Loucy (cell line): ENCODE measurements around the gene BANF2.

Experiments
- H2AFZ ChIP-seq: fragments of 200-600 bp; sonication (generic); 2 replicates; pipeline ENCODE4 v1.6.0; 2016; ENCODE audit warnings: antibody characterized with exemption, mild to moderate bottlenecking, low read length, moderate library complexity
- H3F3A ChIP-seq: fragments of 200-600 bp; 2 replicates; pipeline ENCODE4 v1.6.0; 2016; ENCODE audit warnings: antibody characterized with exemption, low read depth, mild to moderate bottlenecking
- H3K27me3 ChIP-seq: fragments of 200-600 bp; sonication (generic); 2 replicates; pipeline ENCODE4 v1.6.1; 2014; ENCODE audit warnings: low read length, mild to moderate bottlenecking; ENCODE audit not compliant: insufficient read depth, poor library complexity, severe bottlenecking
- H3K36me3 ChIP-seq: fragments of 200-600 bp; sonication (generic); 2 replicates; pipeline ENCODE4 v1.6.1; 2016; ENCODE audit warnings: low read length; ENCODE audit not compliant: insufficient read depth
- H3K4me1 ChIP-seq: fragments of 200-600 bp; sonication (generic); 2 replicates; pipeline ENCODE4 v1.5.1; 2014; ENCODE audit warnings: low read length, mild to moderate bottlenecking; ENCODE audit not compliant: insufficient read depth, poor library complexity, severe bottlenecking
- H3K4me2 ChIP-seq: fragments of 200-600 bp; sonication (generic); 2 replicates; pipeline ENCODE4 v1.6.0; 2014; ENCODE audit warnings: antibody characterized with exemption, low read length, low read depth, mild to moderate bottlenecking; ENCODE audit not compliant: poor library complexity, severe bottlenecking
- H3K4me3 ChIP-seq: fragments of 200-600 bp; sonication (generic); 2 replicates; pipeline ENCODE4 v1.5.1; 2014; ENCODE audit warnings: low read length, mild to moderate bottlenecking, mixed read lengths; ENCODE audit not compliant: poor library complexity, severe bottlenecking
- H3K79me2 ChIP-seq: fragments of 200-600 bp; sonication (generic); 2 replicates; pipeline ENCODE4 v1.6.1; 2014; ENCODE audit warnings: low read length; ENCODE audit not compliant: insufficient read depth
- H3K9ac ChIP-seq: fragments of 200-600 bp; sonication (generic); 2 replicates; pipeline ENCODE4 v1.6.0; 2014; ENCODE audit warnings: mild to moderate bottlenecking, low read depth, low read length, moderate library complexity; ENCODE audit not compliant: poor library complexity, severe bottlenecking
- H3K9me2 ChIP-seq: fragments of 200-600 bp; sonication (generic); replicated peaks from 2 replicates; pipeline ENCODE4 v1.6.1; 2016; ENCODE audit warnings: low read depth, low read length, mixed read lengths
- H3K9me3 ChIP-seq: fragments of 200-600 bp; sonication (generic); 2 replicates; pipeline ENCODE4 v1.6.1; 2014; ENCODE audit warnings: mild to moderate bottlenecking, antibody characterized with exemption, low read length, low read depth; ENCODE audit not compliant: insufficient read depth
- H4K20me1 ChIP-seq: fragments of 200-600 bp; sonication (generic); 2 replicates; pipeline ENCODE4 v1.6.0; 2014; ENCODE audit warnings: antibody characterized with exemption, low read length, mild to moderate bottlenecking; ENCODE audit not compliant: insufficient read depth, poor library complexity, severe bottlenecking
- EZH2phosphoT487 ChIP-seq: fragments of 200-600 bp; IDR thresholded peaks from 2 replicates; pipeline ENCODE4 v1.6.1; 2018; ENCODE audit warnings: antibody characterized with exemption, mild to moderate bottlenecking, moderate library complexity, borderline replicate concordance
- TF ChIP-seq, protein P1 (sequence below): fragments of 200-600 bp; sonication (generic); conservative IDR thresholded peaks from 2 replicates; pipeline ENCODE4 v1.5.1; 2014; ENCODE audit warnings: mild to moderate bottlenecking, antibody characterized with exemption, low read length

Gene BANF2

DNA sequence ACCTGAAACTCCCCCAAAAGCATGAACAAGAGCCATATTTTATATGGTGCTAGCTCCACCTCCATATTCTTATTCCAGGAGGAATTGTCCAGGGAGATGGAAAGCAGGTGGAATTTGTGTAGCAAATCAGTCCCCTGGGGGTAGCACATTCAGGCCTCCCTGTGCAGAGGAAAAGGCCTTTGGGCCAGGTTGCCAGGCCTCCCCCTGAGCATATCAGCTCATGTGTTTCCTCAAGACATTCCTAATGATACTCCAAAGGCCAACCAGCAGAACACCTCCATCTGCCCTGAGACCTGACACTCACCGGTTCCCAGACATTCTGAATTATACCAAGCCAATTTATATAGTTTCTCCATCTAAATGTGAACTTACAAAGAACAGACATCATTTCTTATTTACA lies 2.6 kb upstream of the BANF2 start:
- TF ChIP-seq, protein P1, sequence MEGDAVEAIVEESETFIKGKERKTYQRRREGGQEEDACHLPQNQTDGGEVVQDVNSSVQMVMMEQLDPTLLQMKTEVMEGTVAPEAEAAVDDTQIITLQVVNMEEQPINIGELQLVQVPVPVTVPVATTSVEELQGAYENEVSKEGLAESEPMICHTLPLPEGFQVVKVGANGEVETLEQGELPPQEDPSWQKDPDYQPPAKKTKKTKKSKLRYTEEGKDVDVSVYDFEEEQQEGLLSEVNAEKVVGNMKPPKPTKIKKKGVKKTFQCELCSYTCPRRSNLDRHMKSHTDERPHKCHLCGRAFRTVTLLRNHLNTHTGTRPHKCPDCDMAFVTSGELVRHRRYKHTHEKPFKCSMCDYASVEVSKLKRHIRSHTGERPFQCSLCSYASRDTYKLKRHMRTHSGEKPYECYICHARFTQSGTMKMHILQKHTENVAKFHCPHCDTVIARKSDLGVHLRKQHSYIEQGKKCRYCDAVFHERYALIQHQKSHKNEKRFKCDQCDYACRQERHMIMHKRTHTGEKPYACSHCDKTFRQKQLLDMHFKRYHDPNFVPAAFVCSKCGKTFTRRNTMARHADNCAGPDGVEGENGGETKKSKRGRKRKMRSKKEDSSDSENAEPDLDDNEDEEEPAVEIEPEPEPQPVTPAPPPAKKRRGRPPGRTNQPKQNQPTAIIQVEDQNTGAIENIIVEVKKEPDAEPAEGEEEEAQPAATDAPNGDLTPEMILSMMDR: no peak
- TF ChIP-seq EZH2phosphoT487: no peak
- Histone ChIP-seq H3K4me2 (no peak overlapping the region), H3F3A (no peaks in the 10 kb centered on the region), H3K36me3 (no peaks in the 10 kb centered on the region), H4K20me1 (no peaks in the 10 kb centered on the region), H3K4me3 (no peak overlapping the region), H3K9me3 (no peaks in the 10 kb centered on the region), H3K27me3 (no peaks in the 10 kb centered on the region), H3K9ac (no peak overlapping the region), H3K79me2 (no peaks in the 10 kb centered on the region), H3K4me1 (no peaks in the 10 kb centered on the region), H3K9me2 (no peaks in the 10 kb centered on the region), H2AFZ (no peak overlapping the region)

DNA sequence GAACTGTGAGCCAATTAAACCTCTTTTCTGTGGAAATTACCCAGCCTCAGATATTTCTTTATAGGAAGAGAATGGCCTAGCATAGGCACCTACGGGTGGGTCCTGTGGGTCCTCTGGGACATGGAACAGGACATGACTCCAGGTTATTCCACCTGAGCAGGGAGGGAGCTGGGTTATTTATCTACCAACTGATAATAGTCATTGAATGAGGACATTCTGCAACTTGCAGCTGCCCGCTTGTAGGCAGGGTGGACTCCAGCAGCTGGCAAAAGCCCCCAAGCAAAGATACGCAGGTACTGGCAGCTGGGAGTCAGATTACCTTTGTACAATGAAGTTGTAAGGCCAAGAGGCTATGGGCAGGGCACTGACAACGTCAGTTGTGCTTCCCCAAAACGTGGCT lies 1.4 kb upstream of the BANF2 start:
- no peak overlapping the region for H3K4me2 ChIP-seq
- H3K9me2 ChIP-seq: no peaks in the 10 kb centered on the region
- no peaks in the 10 kb centered on the region for H3K9me3 ChIP-seq
- no peaks in the 10 kb centered on the region for H3K36me3 ChIP-seq
- no peak for TF ChIP-seq EZH2phosphoT487
- H2AFZ ChIP-seq: no peak overlapping the region
- no peak overlapping the region for H3K9ac ChIP-seq
- H3K4me1 ChIP-seq: no peaks in the 10 kb centered on the region
- H3K4me3 ChIP-seq: no peak overlapping the region
- no peaks in the 10 kb centered on the region for H3K27me3 ChIP-seq
- no peaks in the 10 kb centered on the region for H4K20me1 ChIP-seq
- no peaks in the 10 kb centered on the region for H3K79me2 ChIP-seq
- H3F3A ChIP-seq: no peaks in the 10 kb centered on the region

DNA sequence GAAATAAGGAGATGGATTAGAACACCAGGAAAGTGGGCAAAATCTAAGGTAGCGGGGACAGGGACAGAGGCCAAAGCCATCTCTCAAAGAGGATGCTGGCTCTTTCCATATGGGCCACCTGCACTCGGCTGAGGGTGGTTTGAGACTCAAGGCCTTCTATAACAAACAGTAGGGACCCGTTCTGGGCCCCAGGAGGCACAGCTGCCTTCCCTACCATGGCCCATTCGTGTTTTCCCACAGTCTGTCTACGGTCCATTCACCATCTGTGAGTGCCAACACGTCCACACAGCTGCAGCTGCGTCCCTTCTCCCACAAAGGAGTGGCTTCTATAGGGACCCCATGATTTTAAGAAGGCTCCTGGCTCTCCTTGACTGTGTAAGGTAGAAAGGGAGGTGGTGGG lies 871 bp downstream of the BANF2 start:
- H3K4me2 ChIP-seq: no peak overlapping the region
- peaks cover 4% of the 10 kb centered on the region for H3K4me1 ChIP-seq
- H3K9me2 ChIP-seq: no peaks in the 10 kb centered on the region
- TF ChIP-seq, protein P1: no peak; the same call in 1 of the 2 replicates
- TF ChIP-seq EZH2phosphoT487: no peak
- H3K4me3 ChIP-seq: no peak overlapping the region
- H3F3A ChIP-seq: no peaks in the 10 kb centered on the region
- H3K9me3 ChIP-seq: no peaks in the 10 kb centered on the region
- H3K9ac ChIP-seq: no peak overlapping the region
- no peaks in the 10 kb centered on the region for H3K79me2 ChIP-seq
- no peaks in the 10 kb centered on the region for H4K20me1 ChIP-seq
- no peaks in the 10 kb centered on the region for H3K36me3 ChIP-seq
- H2AFZ ChIP-seq: no peak overlapping the region
- H3K27me3 ChIP-seq: no peaks in the 10 kb centered on the region

DNA sequence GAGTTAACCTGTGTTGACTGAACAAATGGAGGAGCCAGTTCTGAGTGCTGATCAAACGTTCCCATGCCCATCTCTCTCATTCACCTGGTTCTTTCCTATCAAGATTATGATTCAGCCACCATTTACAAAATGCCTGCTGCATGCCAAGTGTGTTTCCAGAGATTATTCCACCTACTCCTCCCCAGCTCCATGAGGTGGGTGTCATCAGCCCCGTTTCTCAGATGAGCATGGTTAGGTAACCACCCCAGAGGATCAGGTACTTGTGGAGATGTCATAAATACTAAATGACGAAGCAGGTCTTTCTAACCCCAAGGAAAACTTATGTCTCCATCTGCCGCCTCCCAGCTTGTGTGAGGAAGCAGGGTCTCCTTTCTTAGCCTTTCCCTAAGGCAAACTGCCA lies 2.1 kb downstream of the BANF2 start:
- Histone ChIP-seq H3K4me2 (no peak overlapping the region), H3K4me3 (no peak overlapping the region), H3K9me2 (no peaks in the 10 kb centered on the region), H3K36me3 (no peaks in the 10 kb centered on the region), H3K27me3 (no peaks in the 10 kb centered on the region), H4K20me1 (no peaks in the 10 kb centered on the region), H3F3A (no peaks in the 10 kb centered on the region), H3K9me3 (no peaks in the 10 kb centered on the region), H2AFZ (no peak overlapping the region), H3K9ac (no peak overlapping the region), H3K4me1 (peaks cover 4% of the 10 kb centered on the region), H3K79me2 (no peaks in the 10 kb centered on the region)
- TF ChIP-seq, protein P1: no peak
- TF ChIP-seq EZH2phosphoT487: no peak
